Hepatic stellate cell (primary cell): ENCODE results near the gene SLC25A51.
"Not testable (repeated sequence)": the region's sequence is repeated elsewhere in the genome, so short reads cannot be mapped to it uniquely, and the experiment has no call there.

ENCODE experiments used
- DNase-seq: peaks from one replicate; pipeline ENCODE4 v3.0.0; 2011; ENCODE audit warnings: low spot score

The SLC25A51 gene

DNA sequence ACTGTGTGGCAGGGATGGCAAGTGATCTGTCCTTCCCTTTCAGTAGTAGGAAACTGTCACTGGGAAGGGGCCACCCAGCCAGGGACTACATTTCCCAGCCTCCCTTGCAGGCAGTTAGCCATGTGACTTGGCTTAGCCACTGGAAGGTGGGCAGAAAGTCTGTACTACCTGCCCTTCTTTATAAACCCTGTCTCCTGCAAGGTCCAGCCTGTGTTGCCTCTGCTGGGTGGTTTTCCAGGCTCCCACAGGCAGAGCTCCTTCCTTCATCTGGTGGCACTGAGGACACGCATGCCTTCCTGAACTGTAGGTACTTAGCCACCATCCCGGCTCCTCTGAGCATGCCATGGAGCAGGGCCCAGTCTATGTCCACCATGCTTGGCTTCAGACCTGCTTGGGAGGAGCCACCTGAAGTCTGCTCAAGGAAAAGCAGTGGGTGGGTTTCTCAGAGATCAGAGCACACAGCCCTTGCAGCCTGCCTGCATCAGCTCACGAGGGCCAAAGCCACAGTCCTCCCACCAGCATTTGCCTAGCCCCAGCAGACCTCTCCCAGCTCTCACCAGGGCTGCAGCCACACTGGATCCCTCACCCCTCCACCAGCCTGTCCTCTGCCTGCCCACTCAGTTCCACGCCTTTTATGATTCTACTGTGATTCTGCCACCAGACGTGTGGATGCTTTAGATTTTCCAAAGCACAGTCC lies 16.7 kb upstream of the SLC25A51 start:
- no peak for DNase-seq

GRCh38 chr9:37919956-37920335 lies 16.0 kb upstream of the SLC25A51 start:
- DNase-seq, result no peak

DNA sequence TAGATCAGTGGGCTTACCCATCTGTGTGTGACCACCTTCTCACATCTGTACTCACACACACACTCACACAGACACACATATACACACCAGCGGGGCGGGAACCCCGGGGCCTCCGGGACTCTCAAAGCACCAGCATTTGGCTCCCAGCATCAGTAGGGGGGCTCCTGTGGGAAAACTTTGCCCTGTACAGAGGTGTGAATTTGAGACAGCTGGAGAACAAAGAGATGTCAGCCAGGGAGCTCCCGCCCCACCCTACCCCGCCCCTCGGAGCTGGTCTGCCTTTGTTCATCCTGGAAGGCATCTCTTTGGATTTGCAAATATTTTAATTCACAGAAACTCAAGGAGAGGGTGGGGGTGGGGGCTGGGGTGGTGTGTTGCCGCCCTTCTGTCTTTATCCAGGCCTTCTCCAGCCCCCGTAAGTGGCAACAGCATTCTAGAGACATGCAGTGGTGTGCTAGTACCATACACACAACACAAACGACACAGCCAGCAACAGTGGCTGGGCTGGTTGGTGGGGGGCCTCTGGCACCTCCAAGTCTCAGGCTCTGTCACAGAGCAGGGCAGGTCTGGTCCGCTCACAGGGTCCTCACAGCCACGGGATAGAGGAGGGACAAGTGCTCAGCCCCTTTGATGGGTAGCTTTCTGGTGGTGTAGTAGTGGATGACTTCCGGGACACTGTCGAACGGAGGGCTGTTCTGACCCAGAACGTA lies 15.5 kb upstream of the SLC25A51 start:
- no peak for DNase-seq

DNA sequence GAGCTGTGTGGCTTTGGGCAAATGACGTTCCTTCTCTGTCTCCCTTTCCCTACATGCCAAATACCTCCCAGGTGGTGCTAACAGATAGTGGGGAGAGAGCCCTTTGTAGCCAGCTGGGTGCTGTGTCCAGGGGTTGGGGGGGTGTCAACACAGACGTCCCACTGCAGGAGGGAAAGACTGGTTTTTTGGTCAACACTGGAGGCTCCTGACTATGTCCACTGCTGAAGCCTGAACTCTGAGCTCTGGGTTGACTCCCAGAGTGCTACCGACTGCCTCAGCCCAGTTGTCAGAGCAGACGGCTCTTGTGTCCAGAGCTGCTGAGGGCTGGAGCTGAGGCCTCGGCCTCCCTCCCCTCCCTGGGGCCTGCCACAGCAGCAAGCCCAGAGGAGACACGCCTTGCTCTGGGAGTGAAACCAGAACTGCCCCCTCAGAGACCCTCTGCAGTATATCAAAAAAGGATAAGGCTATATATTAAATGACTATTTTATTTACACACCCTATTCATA lies 14.8 kb upstream of the SLC25A51 start:
- DNase-seq, result no peak

GRCh38 chr9:37917801-37918664 lies 14.1 kb upstream of the SLC25A51 start:
- DNase-seq, result no peak

GRCh38 chr9:37917313-37917731 lies 13.4 kb upstream of the SLC25A51 start:
- DNase-seq, result no peak

- no peak for DNase-seq
Observed at GRCh38 chr9:37916471-37917312, 12.8 kb upstream of the SLC25A51 start.

DNA sequence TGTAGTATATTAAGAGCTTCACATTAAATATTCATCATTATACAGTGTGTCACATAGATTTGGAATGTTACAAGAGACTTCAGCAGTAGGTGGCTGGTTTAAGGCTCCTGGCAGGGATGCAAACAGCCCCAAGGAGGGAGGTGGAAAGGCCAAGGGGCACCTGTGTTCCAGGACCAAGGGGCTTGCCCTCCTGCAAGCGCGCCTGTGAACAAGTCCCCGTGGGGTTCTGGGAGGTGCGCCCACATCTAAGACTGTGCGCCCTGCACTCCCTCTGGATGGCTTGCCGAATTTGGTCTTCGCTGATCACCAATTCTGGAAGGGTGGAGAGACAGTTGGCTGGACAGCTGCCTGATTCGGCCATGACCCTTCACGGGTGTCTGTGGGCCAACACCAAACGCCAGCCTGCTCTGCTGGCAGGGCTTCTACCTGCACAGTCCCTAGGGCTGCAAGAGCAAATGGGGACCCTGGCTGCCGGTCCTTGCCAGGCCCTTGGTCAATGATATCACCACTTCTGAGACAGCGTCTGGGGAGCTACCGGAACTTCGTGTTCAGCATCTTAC lies 12.1 kb upstream of the SLC25A51 start:
- no peak for DNase-seq

GRCh38 chr9:37914701-37915358 lies 10.9 kb upstream of the SLC25A51 start:
- no peak for DNase-seq

GRCh38 chr9:37914154-37914551 lies 10.2 kb upstream of the SLC25A51 start:
- no peak for DNase-seq

- peak; percentile 92 for DNase-seq
Observed at GRCh38 chr9:37913480-37914153, 9.7 kb upstream of the SLC25A51 start.

- DNase-seq, result no peak
Observed at GRCh38 chr9:37911271-37911681, 7.3 kb upstream of the SLC25A51 start.

- no peak for DNase-seq
Observed at GRCh38 chr9:37910271-37910670, 6.3 kb upstream of the SLC25A51 start.

GRCh38 chr9:37909836-37910235 lies 5.9 kb upstream of the SLC25A51 start:
- not testable (repeated sequence) for DNase-seq

GRCh38 chr9:37909326-37909725 lies 5.4 kb upstream of the SLC25A51 start:
- DNase-seq, result no peak

DNA sequence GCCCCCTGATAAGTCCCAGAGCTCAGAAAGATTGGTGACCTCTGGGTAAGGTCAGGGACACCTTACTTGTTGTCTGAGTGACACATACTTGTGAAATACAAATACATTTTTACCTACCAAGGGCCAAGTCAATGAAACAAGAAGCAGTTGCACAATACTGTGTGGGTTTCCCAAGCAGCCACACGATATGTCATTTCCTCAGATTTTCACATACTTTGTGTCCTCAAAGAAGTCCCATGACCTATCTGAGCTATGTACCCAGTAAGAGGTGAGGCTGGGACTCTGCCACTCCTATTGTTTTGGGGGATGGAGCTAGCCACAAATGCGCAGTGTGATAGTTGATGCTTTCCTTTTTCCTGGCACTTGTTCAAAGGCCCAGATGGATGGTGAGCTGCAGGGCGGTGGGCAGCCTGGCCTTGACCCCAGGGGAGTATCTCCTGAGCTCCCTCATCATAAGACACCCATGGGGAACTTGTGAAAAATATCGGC lies 4.8 kb upstream of the SLC25A51 start:
- no peak for DNase-seq

DNA sequence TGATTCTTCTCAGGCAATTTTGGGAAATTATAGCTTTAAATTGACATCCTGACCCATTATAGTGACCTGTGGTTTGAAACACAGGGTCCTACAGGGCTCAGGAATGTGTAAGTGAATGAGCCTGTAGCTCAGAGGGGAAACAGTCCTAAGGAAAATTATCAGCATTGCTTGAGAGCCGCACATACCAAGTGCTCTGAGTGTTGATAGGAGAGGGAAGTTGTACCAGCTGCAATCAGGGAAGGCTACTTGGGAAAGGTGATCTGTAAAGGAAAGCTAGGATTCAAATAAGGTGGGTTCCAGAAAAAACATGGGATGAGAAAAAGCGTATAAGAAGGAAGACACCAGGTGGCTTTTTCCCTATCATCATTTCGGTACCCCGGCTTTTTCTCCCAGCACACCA lies 4.4 kb upstream of the SLC25A51 start:
- no peak for DNase-seq

DNA sequence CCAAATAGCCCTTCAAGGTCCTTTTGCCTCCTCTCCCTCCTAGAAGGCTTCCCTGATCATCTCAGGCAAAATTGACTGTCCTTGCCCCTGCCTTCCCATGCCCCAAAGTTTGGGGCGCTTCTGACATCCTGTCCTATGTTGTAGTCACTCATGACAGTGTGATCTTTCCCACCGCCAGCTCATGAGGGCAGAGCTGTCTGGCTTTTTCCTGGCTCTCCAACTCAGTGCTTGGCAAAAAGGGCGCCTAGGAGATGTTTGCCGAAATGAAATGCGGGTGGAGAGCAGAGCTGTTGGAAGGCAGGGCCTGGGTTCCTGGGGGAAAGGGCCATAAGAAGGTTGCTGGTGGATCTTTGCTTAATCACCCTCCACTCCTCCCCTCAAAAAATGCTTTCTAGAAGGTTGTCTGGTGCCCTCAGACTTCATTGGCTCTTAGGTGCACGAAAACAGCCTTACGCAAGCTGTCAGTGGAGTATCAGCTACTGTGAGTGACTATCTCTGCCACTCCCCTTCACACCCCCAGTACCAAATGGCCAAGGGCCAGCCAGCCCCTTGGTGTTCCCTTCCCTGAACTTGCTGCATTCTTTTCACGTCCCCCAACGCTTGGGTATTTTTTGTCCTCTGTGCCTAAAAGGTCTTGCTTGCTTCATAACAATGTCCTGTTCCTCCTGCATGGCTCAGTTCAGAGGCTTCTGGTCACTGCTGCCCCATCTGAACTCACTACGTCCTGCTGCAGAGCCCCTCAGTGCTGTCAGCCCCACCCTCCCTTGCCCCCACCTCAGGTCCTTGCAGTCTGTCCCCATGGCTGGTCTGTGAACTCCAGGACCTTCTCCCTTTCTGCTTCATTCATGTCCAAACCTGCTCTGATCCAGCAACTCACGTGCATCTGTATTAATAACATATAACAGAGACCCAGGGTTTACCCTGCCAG lies 2.6 kb upstream of the SLC25A51 start:
- DNase-seq, result no peak

DNA sequence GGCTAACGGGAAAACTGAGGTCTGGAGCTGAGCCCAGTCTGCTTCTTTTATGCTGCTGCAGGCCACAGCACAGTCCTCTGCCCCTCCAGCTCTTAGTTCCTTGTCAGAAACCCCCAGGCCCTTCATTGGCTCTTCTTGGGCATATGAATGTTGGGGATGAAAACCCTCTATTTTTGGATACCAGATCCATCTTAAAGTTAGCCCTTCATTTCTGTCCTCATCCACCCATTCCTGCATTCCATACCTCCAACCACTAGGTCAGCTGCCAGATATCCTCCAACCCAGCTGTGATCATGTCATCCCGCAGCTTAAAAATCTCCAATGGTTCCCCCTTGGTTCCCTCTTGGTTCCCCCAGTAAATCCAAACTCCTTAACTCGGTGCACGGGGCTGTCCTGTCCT lies 1.8 kb upstream of the SLC25A51 start:
- no peak for DNase-seq
